ENCODE measurements around the gene SLC18B1. TPM values are rescaled to one million over a fixed set of nuclear protein-coding genes. Genes with fewer than 3 reads are reported as not detected.

Gene SLC18B1
- 10 to 100 TPM; 24.8 to 58.4 (median 30.7) TPM for polyA plus RNA-seq (ENCODE audit: low read depth in 6 of 6)

DNA sequence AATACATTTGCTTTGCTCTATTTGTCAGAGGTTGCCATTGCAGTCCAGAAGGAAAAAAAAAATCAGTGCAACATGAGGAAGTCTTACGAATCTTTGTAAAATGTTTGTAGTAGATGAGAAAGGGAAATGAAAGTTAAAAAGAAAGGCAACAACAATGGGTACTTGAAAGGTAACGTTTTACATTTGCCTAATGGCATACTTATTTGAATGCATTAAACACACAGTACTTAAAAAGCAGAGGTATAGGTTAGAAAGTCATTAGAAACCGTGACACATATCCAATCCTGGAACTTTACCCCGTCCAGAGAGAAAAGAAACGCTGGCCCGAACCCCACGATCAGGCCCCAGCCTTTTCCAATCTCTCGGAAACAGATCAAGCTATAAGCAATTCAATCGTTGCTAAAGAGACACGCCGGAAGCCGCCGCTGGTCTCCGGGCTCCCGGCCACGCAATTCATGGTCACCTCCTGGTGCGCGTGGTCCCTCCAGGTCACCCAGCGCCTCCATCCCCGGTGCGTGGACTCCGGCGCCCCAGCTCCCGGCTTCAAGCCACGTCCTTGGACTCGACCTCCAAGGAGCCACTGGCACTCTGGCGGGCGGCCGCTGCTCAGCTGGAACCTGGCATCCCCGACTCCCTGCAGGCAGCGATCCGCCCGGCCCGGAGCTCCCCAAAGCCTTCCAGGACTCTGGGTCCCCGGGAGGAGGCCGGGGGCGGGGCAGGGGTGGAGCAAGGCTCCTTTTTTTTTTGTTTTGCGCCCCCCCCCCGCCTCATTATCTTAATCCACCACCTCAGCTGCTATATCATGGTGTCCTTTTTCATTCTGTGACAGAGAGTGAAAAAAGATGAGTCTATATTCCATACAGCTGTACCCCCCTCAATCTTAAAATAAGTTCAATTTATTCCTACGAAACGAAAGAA lies at the start of gene SLC18B1:
SLC18B1 (minus strand) TSS at position 687 of the 918 bp plus-strand sequence; CDS start at position 506, 181 bp downstream.
- Mint-ChIP-seq H3K27ac (peak within 1 kb of the TSS in 5 of 6 donors; percentile 81 to 95 (median 92)), H3K4me3 (peak within 1 kb of the TSS in 1 of 8 donors; percentile 48)
- ATAC-seq (ENCODE audit: low read depth in 2 of 2), result peak; percentile 45 to 55

DNA sequence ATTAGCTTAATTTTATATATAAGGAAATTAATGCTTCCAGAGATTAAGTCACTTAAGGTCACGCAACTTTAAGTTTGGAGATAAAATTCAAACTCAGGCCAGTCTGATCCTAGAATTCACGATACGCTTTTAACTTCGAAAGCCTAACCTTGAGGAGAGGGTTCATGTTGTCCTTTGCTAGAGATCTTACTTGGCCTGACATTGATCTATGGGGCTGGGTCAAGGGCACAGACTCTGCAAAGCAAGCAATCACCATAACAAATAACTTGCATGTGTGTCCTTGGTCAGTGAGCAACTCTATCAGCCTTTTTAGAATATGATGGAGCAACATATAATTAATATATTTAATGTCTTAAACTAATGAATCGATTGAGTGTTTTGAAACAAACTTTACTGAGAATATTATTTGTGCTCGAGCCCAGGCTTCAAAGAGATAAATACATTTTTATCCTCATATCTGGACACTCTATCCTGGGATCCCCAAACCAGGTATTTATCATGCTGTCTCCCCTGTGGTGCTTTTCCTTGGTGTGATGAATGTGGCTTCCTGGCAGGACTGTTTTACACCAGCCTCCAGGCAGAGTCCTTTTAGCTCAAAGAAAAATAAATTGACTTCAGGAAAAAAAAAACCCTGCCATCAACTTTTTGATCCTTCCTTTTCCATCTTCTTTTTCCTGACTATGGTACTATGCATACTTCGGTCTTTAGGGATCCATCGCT lies 45.0 kb upstream of the SLC18B1 start:
- ATAC-seq (ENCODE audit: low read depth in 2 of 2) (no peak), DNase-seq (no peak)
- H3K4me3 Mint-ChIP-seq, result no peak overlapping the region
- H3K27me3 Mint-ChIP-seq, result peaks cover 17 to 25% (median 23%) of the 10 kb centered on the region in 3 donors
- no peaks in the 10 kb centered on the region for H3K36me3 Mint-ChIP-seq
- peaks cover 0 to 6% (median 0%) of the 10 kb centered on the region in 7 donors for H3K9me3 Mint-ChIP-seq
- no peak overlapping the region for H3K27ac Mint-ChIP-seq
- H3K4me1 Mint-ChIP-seq, result no peaks in the 10 kb centered on the region

More for the DNA sequence above, at the start of gene SLC18B1:
- H3K4me1 Mint-ChIP-seq, result peaks cover 8 to 17% (median 12%) of the 10 kb centered on the region in 3 donors
- peak; percentile 55 for DNase-seq
- H3K9me3 Mint-ChIP-seq, result peaks cover 0 to 5% (median 0%) of the 10 kb centered on the region in 7 donors
- H3K27me3 Mint-ChIP-seq, result no peaks in the 10 kb centered on the region
- peaks cover 5 to 8% of the 10 kb centered on the region in 2 donors for H3K36me3 Mint-ChIP-seq

DNA sequence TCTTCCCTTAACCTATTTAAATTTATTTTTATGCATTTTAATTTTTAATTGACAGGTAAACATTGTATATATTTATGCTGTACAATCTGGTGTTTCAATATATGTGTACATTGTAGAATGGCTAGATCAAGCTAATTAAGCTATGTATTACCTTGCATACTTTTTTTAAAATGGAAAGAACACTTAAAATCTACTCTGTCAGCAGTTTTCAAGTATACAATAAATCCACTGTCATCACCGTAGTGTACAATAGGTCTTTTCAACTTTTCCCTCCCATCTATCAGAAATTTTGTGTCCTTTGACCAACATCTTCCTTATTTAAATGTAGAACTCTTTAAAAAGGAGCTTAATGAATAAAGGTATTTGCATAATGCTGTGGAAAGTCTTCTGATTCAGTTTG lies 43.5 kb upstream of the SLC18B1 start:
- peak overlapping the region in 1 of 6 donors; percentile 39 for H3K27ac Mint-ChIP-seq
- H3K4me3 Mint-ChIP-seq, result no peak overlapping the region
- H3K9me3 Mint-ChIP-seq, result peaks cover 0 to 6% (median 0%) of the 10 kb centered on the region in 7 donors
- H3K36me3 Mint-ChIP-seq, result no peaks in the 10 kb centered on the region
- DNase-seq (no peak), ATAC-seq (ENCODE audit: low read depth in 2 of 2) (no peak)
- H3K4me1 Mint-ChIP-seq, result no peaks in the 10 kb centered on the region
- peaks cover 17 to 18% (median 17%) of the 10 kb centered on the region in 3 donors for H3K27me3 Mint-ChIP-seq

DNA sequence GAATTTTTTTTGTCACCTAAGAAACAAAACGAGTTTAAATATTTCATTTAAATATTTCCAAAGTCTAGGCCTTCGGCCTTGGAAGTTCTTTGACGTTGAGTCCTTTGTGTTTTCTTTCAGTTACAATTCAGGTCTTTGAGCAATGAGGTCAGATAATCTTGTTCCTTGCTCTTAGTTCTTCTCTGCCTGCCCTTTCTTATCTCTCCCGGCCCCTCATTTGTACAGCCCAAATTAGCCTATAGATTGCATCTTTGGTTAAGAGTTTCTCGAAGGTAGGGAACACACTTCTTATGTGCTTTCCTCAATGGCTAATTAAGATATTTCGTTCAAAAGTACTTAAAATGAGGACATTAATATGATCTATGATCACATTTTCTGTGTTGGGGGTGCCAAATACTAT lies 34.5 kb upstream of the SLC18B1 start:
- H3K27ac Mint-ChIP-seq, result peak overlapping the region in 1 of 6 donors; percentile 6
- no peaks in the 10 kb centered on the region for H3K4me1 Mint-ChIP-seq
- no peaks in the 10 kb centered on the region for H3K36me3 Mint-ChIP-seq
- peaks cover 0 to 14% (median 7%) of the 10 kb centered on the region in 3 donors for H3K27me3 Mint-ChIP-seq
- ATAC-seq (ENCODE audit: low read depth in 2 of 2), result no peak
- no peak overlapping the region for H3K4me3 Mint-ChIP-seq
- H3K9me3 Mint-ChIP-seq, result peaks cover 0 to 3% (median 0%) of the 10 kb centered on the region in 7 donors
- no peak for DNase-seq

DNA sequence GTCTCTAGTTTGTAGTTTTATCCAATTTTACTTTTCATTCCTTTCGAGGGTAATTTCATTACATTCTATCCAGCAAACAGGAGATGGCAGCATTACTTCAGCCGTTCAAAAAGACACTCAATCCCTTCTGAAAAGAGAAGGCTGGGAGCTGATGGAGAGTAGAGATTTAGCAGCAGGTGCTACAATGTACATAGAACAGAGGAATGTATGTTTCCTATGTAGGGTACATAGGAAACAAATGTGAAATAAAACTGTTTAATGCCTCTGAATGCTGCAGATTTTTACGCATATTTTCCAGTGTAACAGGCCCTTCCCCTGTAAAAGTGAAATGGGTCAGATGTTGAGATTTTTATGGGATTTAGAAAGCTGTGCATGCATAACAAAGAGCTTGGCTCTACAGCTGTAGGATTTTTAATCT lies 31.9 kb upstream of the SLC18B1 start:
- ATAC-seq (ENCODE audit: low read depth in 2 of 2) (no peak), DNase-seq (no peak)
- H3K36me3 Mint-ChIP-seq, result no peaks in the 10 kb centered on the region
- H3K27me3 Mint-ChIP-seq, result peaks cover 0 to 7% (median 2%) of the 10 kb centered on the region in 3 donors
- no peak overlapping the region for H3K27ac Mint-ChIP-seq
- H3K4me1 Mint-ChIP-seq, result no peaks in the 10 kb centered on the region
- H3K9me3 Mint-ChIP-seq, result peaks cover 0 to 1% (median 0%) of the 10 kb centered on the region in 7 donors
- H3K4me3 Mint-ChIP-seq, result no peak overlapping the region

DNA sequence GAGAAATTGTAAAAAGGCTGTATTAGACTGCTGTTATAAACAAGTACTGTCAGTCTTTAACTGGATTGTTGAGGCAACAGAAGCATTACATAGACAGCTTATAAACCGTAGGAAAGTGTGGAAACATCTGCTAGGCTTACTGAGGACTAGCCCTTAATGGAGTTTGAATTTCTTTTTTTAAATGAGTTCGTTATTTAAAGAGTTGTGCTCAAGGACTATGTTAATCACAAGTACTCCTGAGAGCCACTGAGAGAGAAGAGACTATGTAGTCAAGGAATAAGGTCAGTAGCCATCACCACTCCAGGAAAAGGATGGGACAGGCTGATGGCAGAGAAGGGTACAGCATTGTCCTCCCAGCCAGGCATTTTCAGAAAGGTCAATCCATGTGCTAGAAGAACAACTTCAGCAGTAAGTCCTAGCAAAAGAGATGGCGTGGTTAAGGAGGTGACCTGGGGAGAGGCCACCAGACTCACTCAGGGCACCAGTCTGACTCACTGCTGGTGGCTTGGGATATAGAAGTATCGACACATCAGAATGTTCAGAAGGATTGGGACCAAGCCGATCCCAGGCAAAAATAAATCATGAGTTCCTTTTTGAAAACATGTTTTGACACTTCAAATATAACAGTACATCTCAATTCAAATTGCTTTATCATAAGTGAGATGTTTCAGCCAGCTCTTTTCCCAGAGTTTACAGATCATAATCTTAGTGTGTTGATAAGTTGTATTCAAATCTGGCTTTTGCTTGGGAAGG lies 22.4 kb upstream of the SLC18B1 start:
- Mint-ChIP-seq H3K4me3 (no peak overlapping the region), H3K36me3 (peaks cover 19 to 29% of the 10 kb centered on the region in 2 donors), H3K4me1 (peaks cover 34 to 50% (median 35%) of the 10 kb centered on the region in 3 donors), H3K27ac (peak overlapping the region in 4 of 6 donors; percentile 74 to 88 (median 84)), H3K27me3 (no peaks in the 10 kb centered on the region), H3K9me3 (no peaks in the 10 kb centered on the region)
- ATAC-seq (ENCODE audit: low read depth in 2 of 2) (no peak), DNase-seq (no peak)

DNA sequence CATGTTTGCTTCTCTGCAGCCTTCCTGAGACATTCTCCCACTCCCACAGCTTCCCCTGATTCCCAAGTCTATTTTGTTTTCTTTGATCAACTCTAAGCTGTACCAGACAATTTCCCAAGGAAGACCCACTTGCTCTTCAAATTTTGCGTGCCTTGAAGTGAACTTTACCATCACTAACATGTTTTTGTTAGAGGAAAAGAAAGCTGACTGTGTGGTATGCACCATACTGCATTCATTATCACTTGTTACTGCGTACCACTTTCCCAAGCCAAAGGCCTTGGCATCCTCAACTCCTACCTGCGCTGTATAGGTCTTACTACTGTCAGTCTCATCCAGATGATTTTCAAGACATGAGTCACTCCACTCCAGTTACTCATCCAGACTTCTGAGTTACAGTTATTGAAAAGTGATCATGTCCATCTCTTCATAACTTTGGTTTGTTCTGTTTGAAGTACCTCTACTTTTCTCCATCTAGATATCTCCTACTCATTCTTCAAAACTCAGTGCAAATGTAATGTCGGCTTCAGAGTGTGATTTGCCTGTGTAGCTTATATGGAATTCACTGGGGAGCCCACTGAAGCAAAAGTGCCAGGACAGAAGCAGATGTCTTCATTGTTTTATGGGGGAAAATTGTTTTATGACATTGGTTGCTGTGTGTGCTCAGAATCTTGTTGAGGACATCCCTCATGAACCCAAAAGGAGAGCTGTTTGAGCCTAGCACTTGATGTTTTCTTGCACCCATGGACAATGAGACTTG lies 21.1 kb upstream of the SLC18B1 start:
- H3K27ac Mint-ChIP-seq, result peak overlapping the region in 5 of 6 donors; percentile 34 to 91 (median 69)
- H3K27me3 Mint-ChIP-seq, result no peaks in the 10 kb centered on the region
- peaks cover 42 to 61% (median 45%) of the 10 kb centered on the region in 3 donors for H3K4me1 Mint-ChIP-seq
- DNase-seq (no peak), ATAC-seq (ENCODE audit: low read depth in 2 of 2) (no peak)
- H3K4me3 Mint-ChIP-seq, result peak overlapping the region in 3 of 8 donors; percentile 43 to 69 (median 57)
- H3K36me3 Mint-ChIP-seq, result peaks cover 19 to 29% of the 10 kb centered on the region in 2 donors
- no peaks in the 10 kb centered on the region for H3K9me3 Mint-ChIP-seq

DNA sequence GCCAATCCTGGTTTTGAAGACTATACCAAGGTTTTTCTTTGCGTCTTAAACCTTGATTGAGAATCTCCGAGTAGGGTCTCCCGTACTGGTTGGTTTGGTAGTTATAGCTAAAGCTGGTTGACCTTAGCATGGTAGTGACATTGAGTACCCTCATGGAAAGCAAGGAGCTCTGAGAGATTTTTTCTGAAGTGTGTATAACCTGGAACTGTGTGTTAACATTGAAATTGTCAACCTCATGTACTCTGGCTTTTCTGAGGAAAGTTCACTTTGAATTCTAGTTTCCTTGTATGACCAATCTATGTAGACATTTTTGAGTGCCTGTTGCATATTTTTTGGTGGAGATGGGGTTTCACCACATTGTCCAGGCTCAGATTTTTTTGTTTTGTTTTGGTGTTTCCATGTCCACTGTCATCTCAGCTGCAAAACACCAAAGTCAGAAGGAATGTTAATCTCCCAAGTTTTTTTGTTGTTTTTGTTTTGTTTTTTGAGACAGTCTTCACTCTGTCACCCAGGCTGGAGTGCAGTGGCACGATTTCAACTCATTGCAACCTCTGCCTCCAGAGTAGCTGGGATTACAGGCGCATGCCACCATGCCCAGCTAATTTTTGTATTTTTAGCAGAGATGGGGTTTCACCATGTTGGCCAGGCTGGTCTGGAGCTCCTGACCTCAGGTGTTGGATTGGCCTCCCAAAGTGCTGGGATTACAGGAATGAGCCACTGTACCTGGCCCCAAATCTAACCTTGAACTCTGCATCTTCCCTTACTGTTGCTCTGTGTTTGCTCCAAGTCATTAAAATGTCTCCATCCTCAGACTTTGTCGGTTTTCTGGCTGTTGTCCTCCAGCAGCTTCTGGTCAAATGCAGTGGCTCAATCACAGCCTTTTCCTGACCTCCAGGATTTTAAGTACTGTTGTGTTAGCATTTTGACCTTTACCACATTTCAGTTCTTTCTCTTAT lies 20.2 kb upstream of the SLC18B1 start:
- no peak for ATAC-seq (ENCODE audit: low read depth in 2 of 2)
- H3K4me3 Mint-ChIP-seq, result peak overlapping the region in 2 of 8 donors; percentile 13 to 69
- no peaks in the 10 kb centered on the region for H3K27me3 Mint-ChIP-seq
- peaks cover 19 to 29% of the 10 kb centered on the region in 2 donors for H3K36me3 Mint-ChIP-seq
- H3K9me3 Mint-ChIP-seq, result no peaks in the 10 kb centered on the region
- H3K27ac Mint-ChIP-seq, result peak overlapping the region in 4 of 6 donors; percentile 20 to 88 (median 52)
- H3K4me1 Mint-ChIP-seq, result peaks cover 49 to 67% (median 49%) of the 10 kb centered on the region in 3 donors
- DNase-seq, result no peak

DNA sequence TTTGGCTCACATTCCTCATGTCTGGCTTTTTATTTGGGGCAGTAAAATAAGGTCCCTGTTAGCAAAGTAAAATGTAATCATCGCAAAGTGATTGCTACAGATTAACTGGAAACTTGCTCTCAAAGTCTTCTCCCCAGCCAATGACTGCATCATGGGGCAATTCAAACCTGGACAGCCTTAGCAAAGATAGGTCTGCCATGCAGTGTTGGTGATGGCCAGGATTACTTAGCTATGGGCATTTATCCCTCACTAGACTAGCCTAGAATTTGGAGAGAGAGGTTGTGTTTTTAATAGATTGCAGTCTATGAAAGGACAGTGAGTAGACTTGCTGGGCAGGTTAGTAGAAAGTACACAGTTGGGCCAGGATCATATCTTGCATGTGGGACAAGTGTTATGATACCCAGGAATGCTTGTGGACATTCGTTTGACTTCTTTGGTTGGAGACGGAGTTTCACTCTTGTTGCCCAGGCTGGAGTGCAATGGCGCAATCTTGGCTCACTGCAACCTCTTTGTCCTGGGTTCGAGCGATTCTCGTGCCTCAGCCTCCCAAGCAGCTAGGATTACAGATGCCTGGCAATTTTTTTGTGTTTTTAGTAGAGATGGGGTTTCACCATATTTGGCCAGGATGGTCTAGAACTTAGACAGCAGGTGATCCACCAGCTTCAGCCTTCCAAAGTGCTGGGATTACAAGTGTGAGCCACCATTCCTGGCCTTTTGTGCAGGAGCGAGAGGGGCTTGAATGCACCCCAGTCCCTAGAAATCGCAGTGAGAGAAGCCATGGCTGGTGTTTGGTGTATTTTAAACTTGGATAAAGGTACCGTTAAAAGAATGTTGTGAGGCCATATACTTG lies 19.3 kb upstream of the SLC18B1 start:
- Mint-ChIP-seq H3K4me3 (peak overlapping the region in 2 of 8 donors; percentile 5 to 95), H3K36me3 (peaks cover 19 to 29% of the 10 kb centered on the region in 2 donors), H3K27me3 (no peaks in the 10 kb centered on the region), H3K27ac (peak overlapping the region in 2 of 6 donors; percentile 12 to 26), H3K4me1 (peaks cover 50 to 76% (median 52%) of the 10 kb centered on the region in 3 donors), H3K9me3 (no peaks in the 10 kb centered on the region)
- ATAC-seq (ENCODE audit: low read depth in 2 of 2) (no peak), DNase-seq (no peak)

DNA sequence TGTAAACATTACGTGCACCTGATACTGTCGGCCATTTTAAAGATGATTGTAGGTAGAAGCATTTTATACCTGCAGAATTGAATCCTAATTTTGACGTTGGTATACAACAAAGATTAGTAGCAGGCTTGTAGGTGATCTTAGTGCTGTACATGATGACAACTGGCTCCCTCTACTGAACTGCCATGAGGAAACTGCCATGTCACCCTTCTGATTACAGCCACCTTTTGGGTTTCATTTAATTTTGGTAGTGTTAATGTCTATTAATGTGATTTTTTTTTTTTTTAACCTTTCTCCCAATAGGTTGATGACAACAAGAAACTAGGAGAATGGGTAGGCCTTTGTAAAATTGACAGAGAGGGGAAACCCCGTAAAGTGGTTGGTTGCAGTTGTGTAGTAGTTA lies 18.2 kb upstream of the SLC18B1 start:
- no peaks in the 10 kb centered on the region for H3K27me3 Mint-ChIP-seq
- H3K9me3 Mint-ChIP-seq, result no peaks in the 10 kb centered on the region
- peak overlapping the region in 6 of 8 donors; percentile 44 to 99 (median 96) for H3K4me3 Mint-ChIP-seq
- H3K27ac Mint-ChIP-seq, result peak overlapping the region in 2 of 6 donors; percentile 15 to 96
- no peak for DNase-seq
- H3K4me1 Mint-ChIP-seq, result peaks cover 55 to 80% (median 57%) of the 10 kb centered on the region in 3 donors
- ATAC-seq (ENCODE audit: low read depth in 2 of 2), result no peak
- peaks cover 19 to 29% of the 10 kb centered on the region in 2 donors for H3K36me3 Mint-ChIP-seq
